GM18519 (cell line): Measurements from ENCODE around the gene STK10.
A peak's percentile ranks its signal among the peaks of the same experiment; 100 is the strongest.
"Not testable (repeated sequence)": the region's sequence is repeated elsewhere in the genome, so short reads cannot be mapped to it uniquely, and the experiment has no call there.

Source experiments
- ATAC-seq: cut with Tn5 transposase; IDR thresholded peaks from one replicate; pipeline ENCODE4 v1.9.1; 2021; ENCODE audit warnings: mild to moderate bottlenecking, moderate library complexity; ENCODE audit not compliant: unreplicated experiment, low FRiP score

Gene STK10

DNA sequence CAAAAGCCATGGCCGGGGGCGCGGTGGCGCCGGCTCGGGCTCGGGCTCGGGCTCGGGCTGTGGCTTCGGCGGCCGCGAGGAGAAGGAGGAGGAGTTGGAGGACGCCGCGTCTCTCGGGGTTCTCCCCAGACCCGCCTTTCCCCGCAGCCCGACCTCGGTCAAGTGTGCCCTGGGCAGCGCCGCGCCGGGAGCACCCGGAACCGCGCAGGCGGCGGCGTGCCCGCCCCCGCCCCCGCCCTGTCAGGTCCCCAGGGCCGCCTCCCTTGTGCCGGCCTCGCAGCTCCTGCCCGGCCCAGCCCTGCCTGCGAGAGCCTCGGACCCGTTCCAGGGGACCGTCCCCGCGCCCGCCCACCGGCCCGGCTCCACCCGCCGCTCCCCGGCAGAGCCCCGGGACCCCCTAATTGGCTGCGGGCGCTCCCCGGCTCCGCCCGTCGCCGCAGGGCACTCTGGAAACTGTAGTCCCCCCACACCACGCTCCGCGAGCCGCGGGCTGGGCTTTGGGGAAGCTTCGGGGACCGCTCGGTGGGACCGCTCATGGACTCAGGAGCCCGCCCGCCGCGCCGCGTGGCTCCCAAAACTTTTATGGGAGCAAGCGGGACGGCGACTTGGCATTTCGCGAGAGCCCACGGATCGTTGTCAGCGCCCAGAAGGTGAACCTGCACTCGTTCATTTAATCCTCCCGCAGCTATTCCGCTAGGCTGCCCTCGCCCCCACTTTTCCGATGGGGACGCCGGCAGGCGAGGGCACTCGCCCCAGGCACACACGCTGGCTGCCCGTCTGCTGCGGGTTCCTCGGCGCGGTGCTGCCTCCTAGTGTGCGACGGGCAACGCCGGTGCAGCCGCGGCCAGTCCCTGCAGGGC, at the start of gene STK10:
STK10 (minus strand) TSS at position 192 of the 860 bp plus-strand sequence; CDS start at position 10, 182 bp downstream.
- ATAC-seq = peak; percentile 67

- no peak for ATAC-seq
These were observed 48.1 kb upstream of the STK10 start for GRCh38 chr5:172235827-172236736.

DNA sequence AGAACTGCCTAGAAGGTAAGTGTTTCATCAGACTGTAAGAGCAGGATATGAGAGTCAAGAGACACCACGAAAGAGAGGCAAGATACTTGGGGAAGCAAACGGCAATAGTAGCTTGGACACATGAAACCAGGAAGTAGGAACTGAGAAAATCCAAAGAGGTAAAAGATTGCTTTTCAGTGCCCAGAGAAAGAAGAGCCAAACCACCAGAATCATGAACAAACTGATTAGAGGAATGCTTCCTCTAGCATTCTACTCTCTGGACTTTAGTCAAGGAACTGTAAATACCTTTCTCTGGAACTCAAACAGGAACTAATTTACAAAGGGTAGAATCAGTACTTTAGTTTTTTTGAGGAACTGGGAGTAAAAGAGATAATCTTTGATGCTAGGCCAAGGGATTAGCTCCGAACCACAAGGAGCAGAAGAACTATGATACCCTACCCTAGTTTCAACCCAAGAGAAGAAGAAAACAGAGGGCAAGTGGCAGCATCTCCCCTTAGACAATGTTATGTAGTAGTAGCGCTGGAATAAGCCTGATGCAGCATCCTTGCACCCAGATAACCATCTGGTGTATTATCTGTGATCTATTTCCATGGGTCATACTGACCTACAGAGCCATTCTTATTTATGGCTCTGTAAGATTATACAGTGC, 47.2 kb upstream of the STK10 start:
- ATAC-seq = peak; percentile 70

- no peak for ATAC-seq
These were observed 46.0 kb upstream of the STK10 start for GRCh38 chr5:172234031-172234430.

DNA sequence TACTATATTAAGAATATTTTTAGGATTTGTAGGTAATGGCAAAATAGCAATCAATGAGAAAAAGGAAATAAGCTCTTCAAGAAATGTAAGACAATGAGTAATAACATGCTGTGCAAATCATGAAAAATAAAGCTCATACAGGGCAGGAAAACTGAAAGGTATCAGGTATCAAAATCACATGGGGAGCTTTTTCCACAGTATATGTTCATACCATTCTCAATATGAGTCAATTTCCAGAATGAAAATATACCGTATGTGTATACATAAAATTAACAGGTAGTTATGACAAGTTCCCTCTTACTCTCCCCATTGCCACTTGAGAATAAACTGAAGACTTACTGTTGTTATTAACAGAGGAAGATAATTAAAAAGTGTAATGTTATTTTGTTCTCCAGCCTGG, 41.9 kb upstream of the STK10 start:
- ATAC-seq = peak; percentile 35

- no peak for ATAC-seq
These were observed 37.0 kb upstream of the STK10 start for GRCh38 chr5:172224996-172225395.

- ATAC-seq = peak; percentile 66
These were observed 36.2 kb upstream of the STK10 start for GRCh38 chr5:172223901-172224873.

DNA sequence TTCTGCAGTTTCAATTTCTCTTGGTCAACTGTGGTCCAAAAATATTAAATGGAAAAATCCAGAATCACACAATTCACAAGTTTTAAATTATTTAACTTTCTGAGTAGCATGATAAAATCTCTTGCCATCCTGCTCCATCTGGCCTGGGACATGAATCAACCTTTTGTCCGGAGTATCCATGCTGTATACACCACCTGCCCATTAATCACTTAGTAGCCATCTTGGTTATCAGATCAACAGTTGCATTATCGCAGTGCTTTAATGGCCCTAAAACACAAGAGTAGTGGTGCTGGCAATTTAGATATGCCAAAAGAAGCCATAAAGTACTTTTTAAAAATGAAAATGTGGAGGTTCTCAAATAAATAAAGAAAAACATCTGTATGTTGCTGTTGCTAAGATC, 31.3 kb upstream of the STK10 start:
- no peak for ATAC-seq

DNA sequence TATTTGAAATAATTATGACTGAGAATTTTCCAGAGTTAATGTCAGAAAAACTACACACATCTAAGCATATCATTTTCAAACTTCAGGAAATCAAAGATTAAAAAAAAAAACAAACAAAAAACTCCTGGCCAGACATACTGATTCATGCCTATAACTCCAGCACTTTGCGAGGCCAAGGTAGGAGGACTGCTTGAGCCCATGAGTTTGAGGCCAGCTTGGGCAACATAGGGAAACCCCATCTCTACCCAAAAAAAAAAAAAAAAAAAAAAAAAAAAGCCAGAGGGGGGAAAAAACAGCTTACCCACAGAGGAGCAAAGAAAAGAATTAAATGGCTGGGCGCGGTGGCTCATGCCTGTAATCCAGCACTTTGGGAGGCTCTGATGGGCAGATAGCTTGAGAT, 28.3 kb upstream of the STK10 start:
- no peak for ATAC-seq

- no peak for ATAC-seq
These were observed 25.1 kb upstream of the STK10 start for GRCh38 chr5:172213126-172213525.

- no peak for ATAC-seq
These were observed 23.7 kb upstream of the STK10 start for GRCh38 chr5:172211676-172212075.

GRCh38 chr5:172209714-172210113, 21.7 kb upstream of the STK10 start:
- ATAC-seq = no peak

- ATAC-seq = no peak
These were observed 19.5 kb upstream of the STK10 start for GRCh38 chr5:172207511-172207910.

- ATAC-seq = not testable (repeated sequence)
These were observed 18.0 kb upstream of the STK10 start for GRCh38 chr5:172205984-172206383.

- no peak for ATAC-seq
These were observed 12.5 kb upstream of the STK10 start for GRCh38 chr5:172200476-172200875.

DNA sequence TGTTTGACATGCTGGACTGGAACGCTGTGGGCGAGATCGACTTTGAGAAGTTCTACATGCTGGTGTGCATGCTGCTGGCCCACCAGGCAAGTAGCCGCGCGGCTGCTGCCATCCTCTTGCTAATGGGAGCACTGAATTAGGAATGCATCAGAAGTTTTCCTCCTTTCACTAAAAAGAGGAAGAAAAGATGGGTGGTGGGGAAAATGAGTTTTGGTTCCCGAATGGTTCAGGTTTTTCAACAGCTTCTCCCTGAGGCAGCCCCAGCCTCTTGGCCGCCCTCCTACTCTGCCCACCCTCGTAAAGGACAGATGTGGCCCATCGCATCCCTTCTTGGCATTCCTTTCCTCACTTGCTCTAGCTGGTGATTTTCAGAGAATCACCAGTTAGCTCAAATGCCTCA, 11.4 kb upstream of the STK10 start:
- no peak for ATAC-seq

DNA sequence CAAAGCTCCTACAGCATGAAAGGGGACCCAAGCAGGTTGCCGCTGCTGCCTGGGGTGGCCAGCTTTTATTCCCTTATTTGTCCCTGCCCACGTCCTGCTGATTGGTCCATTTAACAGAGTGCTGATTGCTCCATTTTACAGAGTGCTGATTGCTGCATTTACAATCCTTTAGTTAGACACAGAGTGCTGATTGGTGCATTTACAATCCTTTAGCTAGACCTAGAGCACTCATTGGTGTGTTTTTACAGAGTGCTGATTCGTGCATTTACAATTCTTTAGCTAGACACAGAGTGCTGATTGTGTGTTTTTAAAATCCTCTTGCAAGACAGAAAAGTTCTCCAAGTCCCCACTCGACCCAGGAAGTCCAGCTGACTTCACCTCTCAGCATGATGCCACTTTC, 9.8 kb upstream of the STK10 start:
- not testable (repeated sequence) for ATAC-seq

DNA sequence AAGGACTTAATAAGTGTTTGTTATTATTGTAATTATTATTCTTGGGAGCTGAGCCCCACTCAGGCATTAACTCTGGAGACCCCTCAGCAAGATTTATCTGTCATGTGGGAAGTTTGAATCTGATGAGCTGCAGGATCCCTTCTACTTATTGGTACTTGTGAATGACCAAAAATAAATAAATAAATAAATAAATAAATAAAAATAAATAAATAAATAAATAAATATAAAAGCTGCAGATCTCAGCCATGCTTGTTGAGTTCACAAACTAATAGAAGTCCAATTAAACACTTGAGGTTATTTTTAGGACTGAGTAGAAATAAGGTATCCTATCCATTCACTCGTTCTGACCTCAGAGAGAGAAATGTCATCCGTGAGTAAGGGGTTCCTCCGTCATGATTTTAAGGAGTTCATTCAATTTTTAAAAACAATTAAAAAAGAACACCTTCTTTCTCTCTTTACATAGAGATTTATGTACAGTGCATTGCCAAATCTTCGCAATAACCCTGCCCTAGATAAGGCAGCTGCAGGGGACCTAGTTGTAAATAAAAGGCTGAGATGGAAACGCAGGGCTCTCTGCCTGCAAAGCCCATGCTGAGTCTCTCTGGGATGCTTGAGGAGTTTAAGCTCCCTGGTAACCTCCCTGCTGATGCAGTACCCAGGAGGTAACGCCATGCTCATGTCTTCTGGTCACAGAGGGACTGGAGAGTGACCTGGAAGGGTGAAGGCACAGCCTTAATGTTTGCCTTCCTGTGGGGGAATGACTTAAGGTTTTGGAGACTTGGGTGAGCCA, 7.2 kb upstream of the STK10 start:
- ATAC-seq = no peak

DNA sequence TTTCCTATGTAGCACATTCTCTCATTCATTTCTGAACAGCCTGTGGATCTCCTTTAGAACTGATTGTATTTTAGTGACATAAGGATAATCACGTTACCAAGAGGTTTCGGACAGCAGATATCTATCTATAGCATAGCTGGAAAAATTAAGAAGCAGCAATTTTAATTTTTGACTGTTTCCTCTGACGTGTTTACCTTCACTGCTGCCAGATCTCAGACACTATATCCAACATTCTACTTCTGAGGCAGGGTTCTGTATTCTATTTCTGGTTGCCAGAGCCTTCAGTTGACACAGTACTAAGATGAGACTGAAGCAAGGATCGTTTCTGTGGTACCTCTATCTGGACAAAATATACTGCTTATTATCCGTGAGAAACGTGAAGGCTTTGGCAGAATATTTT, 5.8 kb upstream of the STK10 start, which contains the start of gene EFCAB9:
EFCAB9 (plus strand) TSS at position 301 of the 400 bp plus-strand sequence; CDS start at position 302, 1 bp downstream.
- no peak for ATAC-seq
